Activated effector memory CD4-positive, alpha-beta T cell treated with anti-CD3 and anti-CD28 coated beads, Interleukin-2, amount 50 U/mL, for 16 hours (primary cell): ENCODE data around the gene KDM2B.

Source experiments
- DNase-seq: peaks from one replicate; pipeline ENCODE4 v3.0.0-alpha.2; 2020

Gene KDM2B

DNA sequence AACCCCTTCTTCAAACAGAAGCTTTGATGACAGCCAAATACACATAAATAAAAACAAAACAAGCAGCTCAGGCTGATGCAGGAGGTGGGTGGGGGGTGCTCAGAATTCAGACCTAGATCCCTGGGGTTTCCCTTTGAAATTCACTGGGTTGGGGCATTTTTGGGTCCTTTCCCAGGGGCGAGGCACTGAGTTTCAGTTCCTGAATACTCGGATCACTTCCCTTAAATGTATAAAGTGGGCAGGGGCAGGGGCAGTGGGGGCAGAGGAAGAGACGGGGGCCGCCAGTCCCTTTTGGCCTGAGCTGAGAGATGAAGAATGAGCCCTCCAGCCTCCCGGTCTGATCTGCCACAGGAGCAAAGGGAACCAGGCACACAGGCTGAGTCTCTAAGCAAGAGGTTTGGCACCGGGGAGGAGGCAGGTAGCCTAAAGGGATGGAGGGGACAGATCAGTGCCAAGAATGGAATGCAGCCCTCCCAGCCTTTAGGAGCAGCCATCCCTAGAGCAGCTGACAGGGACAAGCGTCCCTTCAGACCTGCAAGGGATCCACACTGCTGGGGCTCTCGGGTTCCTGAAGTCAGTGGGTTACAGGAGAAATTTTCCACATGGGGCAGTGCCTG, 20.3 kb downstream of the KDM2B start:
- no peak for DNase-seq

DNA sequence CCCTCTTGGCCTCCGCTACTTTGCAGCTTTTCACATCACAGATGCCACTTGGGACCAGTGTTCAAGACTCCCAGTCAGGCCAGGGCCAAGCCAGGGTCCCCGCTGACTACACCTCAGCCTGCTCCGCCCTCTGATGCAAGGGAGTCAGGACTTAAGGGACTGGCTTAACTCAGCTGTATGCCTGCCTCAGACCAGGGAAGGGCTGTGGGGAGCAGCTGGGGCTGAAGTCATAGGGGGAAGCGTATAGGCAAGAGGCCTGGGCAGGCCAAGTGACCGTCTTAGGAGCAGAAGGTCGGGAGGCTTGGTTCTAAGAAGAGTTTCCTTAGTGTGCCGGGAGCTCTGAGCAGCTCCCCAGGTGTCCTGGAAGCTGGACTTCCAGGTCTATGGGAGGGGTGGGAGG, 21.9 kb downstream of the KDM2B start:
- no peak for DNase-seq

DNA sequence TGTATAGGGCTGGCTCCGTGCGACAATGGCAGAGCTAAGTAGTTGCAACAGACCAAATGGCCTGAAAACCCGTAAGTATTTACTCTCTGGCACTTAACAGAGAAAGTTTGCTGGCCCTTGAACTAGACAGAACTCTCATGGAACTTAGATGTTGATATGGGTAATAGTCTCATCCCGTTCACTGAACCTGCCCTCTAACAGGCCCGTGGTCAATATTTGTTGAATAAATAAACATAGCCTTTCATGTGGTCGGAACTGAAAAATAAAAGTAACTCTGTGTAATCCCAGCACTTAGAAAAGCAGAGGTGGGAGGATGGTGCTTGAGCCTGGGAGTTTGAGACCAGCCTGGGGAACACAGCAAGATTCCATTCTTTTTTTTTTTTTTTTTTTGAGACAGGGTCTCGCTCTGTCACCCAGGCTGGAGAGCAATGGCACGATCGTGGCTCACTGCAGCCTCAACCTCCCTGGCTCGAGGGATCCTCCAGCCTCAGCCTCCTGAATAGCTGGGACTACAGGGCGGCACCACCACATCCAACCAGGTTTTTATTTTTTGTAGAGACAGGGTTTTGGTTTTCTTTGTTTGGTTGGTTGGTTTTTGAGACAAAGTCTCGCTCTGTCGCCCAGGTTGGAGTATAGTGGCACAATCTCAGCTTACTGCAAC, 29.7 kb downstream of the KDM2B start:
- DNase-seq: no peak

DNA sequence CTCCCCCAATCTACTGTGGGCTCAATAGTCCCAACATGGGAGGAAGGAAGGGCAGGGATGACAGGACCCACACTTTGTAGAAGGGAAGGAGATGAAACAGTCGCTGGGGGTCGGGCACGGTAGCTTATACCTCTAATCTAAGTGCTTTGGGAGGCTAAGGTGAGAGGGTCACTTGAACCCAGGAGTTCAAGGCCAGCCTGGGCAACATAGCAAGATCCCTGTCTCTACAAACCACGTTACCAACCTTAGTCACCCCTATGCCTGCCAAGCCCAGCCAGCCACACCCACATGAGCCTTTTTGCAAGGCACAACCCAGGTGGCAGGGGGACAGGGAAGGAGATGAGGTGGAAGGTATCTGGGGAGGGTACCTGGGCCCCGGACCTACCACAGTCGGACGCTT, 31.7 kb downstream of the KDM2B start:
- DNase-seq: no peak

DNA sequence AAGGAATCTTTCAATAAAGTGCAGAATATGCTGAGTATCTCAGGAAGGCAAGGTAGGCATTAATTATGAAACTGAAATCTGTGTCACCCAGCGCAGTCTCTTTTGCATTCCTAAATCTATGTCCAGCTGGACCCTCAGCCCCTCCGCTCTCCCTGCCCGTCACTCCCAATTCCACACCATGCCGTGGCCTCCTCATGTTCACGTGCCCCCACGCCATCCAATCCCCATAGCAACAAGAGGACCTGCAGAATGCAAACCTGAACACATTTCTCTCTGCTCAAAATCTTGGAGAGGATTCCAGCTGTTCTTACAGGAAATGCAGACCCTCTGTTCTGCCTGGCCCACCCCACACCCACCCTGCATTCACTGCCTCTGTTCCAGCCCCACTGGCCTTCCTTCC, 35.3 kb downstream of the KDM2B start:
- DNase-seq: no peak

DNA sequence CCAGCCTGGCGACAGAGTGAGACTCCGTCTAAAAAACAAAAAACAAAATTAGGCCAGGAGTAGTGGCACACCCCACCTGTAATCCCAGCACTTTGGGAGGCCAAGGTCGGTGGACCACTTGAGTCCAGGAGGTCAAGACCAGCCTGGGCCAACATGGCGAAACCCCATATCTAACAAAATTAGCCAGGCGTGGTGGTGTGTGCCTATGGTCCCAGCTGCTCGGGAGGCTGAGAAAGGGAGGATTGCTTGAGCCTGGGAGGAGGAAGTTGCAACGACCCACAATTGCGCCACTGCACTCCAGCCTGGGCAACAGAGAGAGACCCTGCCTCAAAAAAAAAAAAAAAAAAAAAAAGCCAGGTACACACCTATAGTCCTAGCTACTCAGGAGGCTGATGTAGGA, 37.0 kb downstream of the KDM2B start:
- DNase-seq: no peak

DNA sequence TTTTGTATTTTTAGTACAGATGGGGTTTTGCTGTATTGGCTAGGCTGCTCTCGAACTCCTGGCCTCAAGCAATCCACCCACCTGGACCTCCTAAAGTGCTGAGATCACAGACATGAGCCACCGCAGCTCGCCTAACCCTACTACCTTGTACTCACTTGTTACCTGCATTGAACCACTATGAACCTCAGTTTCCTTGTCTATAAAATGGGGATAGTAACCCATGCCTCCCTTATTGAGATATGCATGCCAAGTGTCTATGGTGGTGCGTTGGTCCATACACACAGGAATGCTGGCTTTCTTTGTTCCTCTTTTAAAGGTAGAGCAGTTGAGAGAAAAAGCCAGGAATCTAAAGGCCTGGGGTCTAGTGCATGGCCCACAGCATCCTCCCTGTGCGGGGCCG, 40.9 kb downstream of the KDM2B start:
- no peak for DNase-seq

DNA sequence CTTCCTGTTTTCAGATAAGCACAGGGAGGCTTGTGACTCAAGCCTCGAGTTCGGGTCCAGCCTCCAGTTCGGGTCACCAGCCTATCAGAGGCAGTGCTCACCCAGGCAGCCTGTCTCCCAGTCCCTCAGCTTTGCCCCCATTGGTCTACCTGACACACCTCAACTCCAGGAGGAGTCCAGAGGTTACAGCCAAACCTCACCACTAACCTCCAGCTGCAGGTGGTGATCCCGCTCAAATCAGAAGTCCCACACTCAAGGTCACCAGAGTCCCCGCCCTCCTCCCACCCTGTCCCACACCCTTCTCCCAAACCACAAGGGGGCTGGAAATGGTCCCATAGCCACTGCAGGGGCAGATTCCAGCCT, 42.1 kb downstream of the KDM2B start:
- no peak for DNase-seq

DNA sequence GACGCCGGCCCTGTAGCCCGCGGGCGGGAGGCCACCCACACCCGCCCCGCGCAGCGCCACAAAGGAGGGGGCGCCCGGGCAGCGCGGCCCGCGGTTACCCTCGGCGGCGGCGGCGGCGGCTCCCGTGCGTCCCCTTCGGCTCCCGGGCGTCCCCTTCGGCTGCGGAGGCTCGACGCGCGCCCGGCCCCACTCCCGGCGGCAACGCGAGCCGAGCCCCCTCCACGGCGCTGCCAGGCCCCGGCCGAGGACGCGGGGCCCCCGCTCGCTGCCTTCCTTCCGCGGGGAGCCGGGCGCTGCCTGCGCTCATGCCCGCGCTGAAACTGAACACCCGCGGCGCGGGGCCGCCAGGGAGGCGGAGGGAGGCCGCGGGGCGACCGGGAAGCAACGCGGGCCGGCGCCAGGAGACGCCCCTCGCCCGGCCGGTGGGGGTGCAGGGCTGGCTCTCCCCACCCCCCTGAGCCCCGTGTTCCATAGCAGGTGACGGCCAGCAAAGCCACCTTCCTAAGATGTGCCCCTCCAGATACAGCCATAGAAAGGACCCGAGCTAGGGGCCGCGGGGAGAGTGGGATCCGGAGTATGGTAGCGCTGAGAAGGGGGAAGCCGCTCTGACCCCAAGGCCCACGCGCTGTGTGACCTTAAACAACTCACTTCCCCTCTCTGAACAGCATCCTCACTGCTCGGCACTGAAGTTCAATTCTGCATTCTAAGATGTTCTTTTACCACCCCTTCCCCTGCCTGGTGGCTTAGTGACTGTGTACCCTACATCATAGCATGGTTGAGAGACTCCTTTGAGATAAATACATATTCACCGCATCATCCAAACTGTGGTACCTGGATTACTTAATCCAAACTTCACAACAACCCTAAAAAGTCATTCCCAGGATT, 42.8 kb downstream of the KDM2B start:
- DNase-seq: peak; percentile 78

DNA sequence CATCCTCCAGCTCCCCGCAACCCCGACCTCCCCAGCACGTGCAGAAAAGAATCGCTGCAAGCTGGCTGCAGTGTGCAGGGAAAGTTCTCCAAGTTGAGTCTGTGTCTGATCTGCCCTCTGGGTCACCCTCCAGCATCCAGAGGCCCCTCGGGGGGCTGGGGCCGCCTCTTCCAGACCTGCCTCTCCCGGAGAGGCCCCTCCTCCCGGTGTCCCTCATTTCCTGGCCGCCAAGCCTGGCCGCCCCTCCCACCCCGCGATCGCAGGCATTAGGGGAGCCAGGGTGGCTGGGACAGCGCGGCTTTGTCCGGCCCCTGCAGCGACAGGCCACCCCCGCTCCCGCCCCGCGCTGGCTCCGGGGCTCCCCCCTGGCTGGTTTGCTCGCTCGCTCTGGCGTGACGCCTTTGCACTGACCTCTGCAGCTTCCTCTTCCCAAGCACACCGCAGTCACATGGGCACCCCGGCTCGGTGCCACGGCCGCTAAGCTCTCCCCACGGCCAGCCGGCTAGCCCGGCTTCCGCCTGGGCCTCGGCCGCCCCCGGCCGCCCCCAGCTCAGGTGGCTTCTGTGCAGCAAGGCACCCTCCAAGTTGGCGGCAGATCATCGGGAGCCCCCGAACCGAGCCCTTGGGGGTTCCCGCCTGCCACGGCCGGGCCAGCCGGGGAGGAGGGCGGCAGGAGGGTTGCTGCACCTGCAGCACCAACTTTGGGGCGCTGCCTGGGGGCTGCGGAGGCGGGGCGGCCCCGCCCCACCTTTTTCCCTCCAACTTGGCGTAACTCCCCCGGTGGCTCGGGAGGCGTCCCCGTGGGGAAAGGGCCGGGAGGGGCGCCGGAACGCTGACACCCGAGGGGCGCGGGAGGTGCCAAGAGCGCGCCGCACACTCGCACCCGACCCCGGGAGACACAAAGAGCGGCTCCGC, 43.7 kb downstream of the KDM2B start:
- peak; percentile 82 for DNase-seq

DNA sequence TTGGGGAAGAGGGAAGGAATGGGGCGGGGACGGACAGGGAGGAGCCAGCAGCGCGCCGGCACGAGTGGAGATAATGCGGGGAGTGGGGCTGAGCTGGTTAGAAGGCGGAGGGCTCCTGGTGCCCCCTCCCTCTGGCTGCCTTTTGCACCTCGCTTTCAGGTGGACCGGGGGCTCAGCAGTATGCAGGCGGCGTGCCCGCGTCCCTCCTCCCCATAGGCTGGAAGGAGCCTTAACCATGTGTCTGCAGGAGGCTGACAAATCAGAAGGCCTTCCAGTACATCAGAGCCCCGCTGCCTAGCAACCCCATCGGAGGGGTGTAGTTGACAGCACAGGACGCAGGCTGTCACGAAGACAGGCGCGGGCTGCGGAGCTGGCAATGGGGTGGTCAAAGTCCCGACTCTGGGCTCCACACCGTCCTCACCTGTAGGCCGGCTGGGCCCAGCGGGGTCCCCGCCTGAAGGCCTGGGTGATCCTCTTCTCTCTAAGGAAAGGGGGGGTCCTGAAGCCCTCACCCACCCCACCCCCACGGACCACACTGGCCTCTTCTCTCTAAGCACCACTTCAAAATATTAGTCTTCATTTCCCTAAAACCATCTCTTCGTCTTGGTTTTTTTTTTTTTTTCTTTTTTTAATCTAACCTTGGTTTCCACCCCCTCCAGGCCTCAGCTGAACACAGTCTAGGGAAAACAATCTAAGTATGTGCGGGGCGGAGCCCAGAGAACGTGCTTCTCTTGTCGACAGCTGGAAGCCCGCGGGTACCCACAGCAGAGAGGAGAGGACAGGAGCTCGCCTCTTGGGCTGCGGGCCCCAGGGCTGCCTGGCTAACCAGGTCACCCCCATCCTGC, 44.5 kb downstream of the KDM2B start:
- DNase-seq: peak; percentile 88

DNA sequence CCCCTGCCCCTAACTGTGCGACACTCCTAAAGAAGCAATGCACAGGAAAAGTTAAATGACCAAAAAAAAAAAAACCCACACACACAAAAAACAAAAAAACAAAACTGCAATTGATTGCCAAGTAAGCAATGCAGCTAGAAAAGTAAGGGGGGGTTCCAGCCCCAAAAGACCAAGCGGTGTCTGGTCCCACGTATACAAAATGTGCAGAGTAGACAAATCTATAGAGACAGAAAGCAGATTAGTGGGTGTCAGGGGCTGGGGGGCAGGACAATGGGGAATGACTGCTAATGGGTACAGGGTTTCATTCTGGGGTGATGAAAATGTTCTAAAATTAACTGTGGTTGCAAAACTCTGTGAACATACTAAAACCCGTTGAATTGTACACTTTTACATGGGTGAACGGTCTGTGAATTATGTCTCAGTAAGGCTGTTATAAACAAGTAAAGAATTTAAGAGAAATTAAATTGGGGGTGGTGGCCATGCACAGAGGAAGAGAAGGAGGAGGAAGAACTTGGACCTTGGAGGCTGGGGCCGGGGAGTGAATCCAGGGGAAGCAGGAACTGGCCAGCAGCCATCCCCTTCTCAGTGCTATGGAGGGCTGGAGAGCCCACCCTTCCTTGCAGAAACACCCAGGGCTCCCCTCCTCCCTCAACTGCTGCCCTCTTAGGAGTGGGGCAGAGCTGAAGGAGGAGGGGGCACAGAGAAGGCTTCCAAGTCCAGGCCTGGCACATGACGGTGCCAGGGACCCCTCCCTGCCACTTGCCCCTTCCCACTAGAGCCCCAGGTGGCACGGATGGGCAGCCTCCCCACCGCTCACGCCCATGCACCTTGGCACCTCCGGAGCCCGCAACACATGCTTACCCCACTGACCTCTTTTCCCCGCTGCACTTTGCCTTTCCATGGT, 45.4 kb downstream of the KDM2B start:
- no peak for DNase-seq

DNA sequence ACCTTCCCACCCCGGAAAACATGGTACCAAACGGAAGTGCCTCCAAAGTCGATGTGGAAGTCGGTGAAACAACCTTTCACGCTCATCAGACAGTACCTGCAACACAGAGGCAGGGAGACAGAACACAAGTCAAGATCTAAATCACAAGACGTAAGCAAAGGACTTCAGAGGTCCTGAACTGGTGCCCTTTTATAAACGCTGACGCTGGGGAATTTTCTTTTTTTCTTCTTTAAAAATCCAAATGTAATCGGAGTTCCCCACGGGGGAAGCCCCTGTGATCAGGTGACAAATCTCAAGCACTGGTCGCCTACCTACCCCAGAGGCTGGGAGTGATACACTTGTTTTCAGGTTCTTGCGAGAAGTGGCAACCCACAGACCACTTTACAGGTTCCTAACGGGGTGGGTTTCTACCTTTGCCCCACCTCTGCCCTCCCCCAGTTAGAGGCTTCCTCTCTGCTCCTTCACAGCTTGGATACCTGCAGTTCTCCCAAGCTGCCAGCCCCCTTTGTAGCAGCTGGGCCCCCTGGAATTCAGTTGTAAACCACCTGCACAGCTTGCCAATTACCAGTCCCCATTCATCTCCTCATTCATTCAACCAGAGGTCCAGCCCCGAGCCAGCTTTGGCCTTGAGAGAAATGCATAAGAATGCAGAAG, 46.2 kb downstream of the KDM2B start:
- peak; percentile 89 for DNase-seq

DNA sequence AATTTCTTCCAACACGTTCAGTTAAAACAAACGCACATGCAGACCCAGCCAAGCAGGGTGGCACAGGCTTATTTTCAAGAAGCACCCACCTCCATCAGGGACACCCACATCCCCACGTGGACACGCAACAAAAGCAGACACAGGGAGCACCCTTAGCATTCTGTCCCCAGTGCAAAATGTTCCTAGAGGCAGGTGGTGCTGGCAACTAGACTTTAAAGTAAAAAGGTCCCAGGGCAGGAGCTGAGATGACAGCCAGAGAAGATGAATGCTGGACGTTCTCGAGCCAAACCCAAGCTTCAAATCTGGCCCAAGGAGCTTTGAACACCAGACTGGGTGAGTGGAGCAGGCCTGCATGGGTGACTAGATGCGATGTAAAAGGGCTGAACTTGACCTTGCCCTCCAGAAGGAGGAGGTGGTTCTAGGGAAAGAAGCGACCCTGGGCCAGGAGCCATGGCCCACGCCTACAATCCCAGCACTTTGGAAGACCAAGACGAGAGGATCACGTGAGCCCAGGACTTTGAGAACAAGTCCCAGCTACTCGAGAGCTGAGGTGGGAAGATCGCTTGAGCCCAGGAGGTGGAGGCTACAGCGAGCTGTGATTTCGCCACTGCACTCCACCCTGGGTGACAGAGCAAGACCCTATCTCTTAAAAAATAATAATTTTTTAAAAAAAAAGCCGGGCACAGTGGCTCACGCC, 47.3 kb downstream of the KDM2B start:
- no peak for DNase-seq

DNA sequence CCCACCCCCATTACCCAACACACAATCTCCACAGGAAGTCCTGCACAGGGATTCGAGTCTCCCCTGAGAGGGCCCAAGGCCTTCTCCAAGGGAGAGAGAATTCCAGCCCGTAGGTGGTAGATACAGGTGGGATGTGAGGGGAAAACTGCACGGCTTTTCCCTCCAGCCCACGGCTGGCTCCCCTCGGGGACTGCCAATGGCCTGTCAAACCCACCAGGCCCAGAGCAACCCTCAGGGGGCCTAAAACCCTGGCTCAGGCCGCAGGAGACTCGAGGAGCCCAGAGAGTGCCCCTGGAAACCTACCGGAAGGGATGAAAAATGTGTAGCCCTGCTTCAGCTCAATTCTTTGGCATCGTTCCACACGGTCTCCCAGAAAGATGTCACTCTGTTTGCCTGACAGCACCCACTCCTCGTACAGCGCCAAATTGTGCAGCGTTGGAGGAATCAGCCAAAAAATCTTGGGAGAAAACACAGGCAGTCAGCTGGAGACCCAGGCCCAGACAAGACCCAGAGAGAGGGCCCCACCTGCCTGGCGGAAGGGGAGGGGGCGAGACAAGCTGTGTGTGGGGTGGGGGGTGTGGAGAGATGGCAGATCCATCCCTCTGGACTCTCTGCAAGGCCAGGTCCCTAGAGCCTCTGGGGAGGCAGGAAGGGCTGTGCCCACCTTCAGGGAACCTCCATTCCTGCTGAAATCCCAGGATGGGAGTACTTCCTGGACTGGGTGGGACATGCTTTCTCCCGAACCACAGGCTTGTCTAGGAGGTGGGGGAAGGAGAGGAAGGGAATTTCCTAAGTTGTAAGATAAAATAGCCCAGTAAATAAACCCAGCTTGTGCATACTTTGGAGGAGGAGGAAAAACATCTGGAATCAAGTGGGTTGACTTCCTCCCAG, 48.1 kb downstream of the KDM2B start:
- no peak for DNase-seq

DNA sequence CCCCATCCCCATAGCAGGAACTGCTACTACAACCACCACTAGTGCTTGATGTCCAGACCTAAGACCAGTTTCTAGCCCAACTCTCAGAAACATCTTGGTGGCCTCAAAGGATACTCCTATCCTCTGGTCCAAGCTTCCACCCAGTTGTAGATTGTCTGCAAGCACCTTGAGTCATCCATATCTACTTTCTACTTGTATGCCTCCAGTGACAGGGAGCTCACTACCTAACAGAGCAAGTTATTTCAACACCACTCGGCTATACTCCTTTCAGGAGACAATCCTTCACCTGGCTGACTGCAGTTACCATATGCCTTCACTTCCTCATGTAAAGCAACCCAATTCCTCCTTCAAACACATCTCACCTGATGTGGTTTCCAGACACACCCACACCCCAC, 49.5 kb downstream of the KDM2B start:
- no peak for DNase-seq

DNA sequence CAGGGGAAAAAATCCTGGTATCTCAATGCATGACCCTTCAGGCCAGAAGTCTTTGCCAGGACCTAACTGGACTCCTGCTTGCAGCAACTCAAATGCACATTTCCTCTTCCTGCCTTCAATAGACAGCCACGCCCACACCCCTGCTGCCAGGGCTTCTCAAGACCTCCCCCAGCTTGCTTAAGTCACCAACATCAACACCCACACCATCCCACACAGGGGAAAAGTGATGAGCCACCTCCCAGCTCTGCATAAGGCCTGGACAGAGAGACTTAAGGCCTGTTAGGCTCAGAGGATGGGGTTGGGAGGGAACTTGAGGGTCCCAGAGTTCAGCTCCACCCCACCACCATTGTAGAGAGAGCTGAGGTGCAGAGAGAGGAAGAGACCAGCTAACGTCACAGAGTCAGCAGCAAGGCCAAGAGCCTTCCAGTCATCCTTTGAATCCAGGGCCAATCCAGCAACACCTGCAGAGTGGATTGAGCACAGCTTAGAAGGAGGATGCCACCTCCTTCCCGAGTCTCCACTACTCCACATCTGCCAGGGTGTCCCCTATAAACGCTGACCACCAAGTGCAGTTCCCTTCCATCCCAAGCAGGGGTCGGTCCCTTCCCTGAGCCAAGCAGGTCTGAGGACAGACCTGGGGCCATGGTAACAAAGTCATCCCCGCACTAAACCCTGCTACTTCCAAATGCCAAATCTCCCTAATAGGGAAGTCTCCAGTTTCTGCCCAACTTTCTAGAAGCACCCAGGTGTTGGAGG, 50.0 kb downstream of the KDM2B start:
- DNase-seq: peak; percentile 89

DNA sequence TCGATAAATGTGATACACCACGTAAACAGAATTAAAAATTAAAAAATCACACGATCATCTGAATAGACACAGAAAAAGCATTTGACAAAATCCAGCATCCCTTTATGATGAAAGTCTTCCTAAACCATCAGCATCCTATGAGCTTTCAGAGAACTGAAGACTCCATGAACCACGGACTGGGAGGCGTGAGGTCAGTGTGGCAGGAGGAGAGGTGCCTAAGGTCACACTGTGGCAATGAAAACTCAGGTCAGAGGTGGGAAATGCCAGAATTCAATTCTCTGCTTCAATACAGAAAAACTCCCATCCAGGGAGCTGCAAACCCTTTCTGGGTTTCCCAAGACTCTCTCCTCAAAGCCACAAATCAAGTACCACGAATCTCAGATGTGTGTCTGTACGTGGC, 51.6 kb downstream of the KDM2B start:
- no peak for DNase-seq
